ENCODE measurements around the gene GNLY.
A peak's percentile ranks its signal among the peaks of the same experiment; 100 is the strongest.

DNA sequence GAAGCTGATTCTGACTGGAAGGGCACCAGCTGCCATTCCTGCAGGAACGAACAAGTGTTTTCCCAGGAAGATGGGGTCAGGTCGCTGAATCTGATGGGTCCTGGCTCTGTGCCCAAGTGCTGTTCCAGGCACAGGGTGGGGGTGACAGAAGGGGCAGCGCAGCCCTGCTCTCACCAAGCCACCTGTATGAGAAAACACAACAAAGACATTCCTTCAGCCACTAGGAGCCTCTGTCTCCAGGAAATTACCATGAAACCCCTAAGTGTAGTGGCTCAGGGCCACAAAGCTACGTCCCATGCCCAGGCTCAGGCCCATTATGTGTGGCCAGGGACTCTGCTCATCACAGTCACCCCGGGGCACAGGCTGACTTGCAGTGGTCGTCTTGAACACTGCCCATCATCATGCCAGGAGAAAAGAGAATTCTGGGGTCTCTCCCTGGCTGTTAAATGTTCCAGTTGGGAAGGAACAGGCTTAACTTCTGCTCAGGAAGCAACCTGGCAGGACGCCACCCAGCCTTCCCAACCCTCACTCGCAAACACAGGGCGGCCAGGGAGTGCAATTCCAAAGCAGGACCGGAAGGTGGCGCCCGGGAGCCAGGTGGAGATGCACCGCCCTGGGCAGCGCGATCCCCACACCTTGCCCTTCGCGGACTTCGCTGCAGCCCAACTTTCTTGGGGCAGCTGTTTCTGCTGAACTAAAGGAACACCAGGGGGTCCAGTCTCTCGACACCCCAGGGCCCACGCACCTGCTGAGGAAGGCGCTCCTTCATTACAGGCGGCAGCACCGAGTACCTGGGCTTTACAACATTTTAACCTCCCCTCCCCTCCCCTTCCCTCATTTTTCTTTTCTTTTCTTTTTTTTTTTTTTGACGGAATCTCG, 15.1 kb upstream of the GNLY start:
- TF ChIP-seq, protein P1, sequence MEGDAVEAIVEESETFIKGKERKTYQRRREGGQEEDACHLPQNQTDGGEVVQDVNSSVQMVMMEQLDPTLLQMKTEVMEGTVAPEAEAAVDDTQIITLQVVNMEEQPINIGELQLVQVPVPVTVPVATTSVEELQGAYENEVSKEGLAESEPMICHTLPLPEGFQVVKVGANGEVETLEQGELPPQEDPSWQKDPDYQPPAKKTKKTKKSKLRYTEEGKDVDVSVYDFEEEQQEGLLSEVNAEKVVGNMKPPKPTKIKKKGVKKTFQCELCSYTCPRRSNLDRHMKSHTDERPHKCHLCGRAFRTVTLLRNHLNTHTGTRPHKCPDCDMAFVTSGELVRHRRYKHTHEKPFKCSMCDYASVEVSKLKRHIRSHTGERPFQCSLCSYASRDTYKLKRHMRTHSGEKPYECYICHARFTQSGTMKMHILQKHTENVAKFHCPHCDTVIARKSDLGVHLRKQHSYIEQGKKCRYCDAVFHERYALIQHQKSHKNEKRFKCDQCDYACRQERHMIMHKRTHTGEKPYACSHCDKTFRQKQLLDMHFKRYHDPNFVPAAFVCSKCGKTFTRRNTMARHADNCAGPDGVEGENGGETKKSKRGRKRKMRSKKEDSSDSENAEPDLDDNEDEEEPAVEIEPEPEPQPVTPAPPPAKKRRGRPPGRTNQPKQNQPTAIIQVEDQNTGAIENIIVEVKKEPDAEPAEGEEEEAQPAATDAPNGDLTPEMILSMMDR (IDR thresholded peaks at IDR 0.05; ENCODE audit: low read depth, low read length), result peak; percentile 94
- TF ChIP-seq POLR2A (IDR thresholded peaks at IDR 0.05; ENCODE audit: extremely low read depth, insufficient read length), result no peak
- TF ChIP-seq, protein P2, sequence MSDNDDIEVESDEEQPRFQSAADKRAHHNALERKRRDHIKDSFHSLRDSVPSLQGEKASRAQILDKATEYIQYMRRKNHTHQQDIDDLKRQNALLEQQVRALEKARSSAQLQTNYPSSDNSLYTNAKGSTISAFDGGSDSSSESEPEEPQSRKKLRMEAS (IDR thresholded peaks at IDR 0.05; ENCODE audit: low read depth, low read length), result 0 out of 2 replicates have a peak, but pooled peaks have one; percentile 13
